Lung (tissue), 12 donors: ENCODE data around the gene PGS1. TPM values are rescaled to one million over a fixed set of nuclear protein-coding genes. Genes with fewer than 3 reads are reported as not detected.

Source experiments
- ATAC-seq: fragments of 200-7000 bp; cut with Tn5 transposase; one replicate; pipeline ENCODE4 v1.9.1; 2020; ENCODE audit warnings: moderate number of reproducible peaks; ENCODE audit not compliant: insufficient read depth, low FRiP score
- DNase-seq, 3 donors: peaks; one replicate each; pipeline ENCODE4 v3.0.0-alpha.2; 2013 to 2017
- H3K27ac ChIP-seq, 2 donors: one replicate each; pipeline ENCODE4 v1.5.1; 2013; ENCODE audit warnings: mild to moderate bottlenecking in 2 of 2, moderate library complexity in 2 of 2, control low read depth in 1 of 2, inconsistent platforms in 1 of 2, low read depth in 1 of 2, low read length in 1 of 2
- H3K27me3 ChIP-seq, 3 donors: one replicate each; pipeline ENCODE4 v1.5.1; 2013; ENCODE audit warnings: low read length in 2 of 3; ENCODE audit not compliant: control insufficient read depth in 3 of 3, insufficient read depth in 3 of 3
- H3K36me3 ChIP-seq, 4 donors: one replicate each; pipeline ENCODE4 v1.5.1; 2013; ENCODE audit warnings: low read length in 4 of 4, mild to moderate bottlenecking in 1 of 4, moderate library complexity in 1 of 4; ENCODE audit not compliant: control insufficient read depth in 4 of 4, insufficient read depth in 4 of 4
- H3K4me1 ChIP-seq, 5 donors: one replicate each; pipeline ENCODE4 v1.5.1; 2013; ENCODE audit warnings: low read length in 5 of 5, mild to moderate bottlenecking in 2 of 5, moderate library complexity in 1 of 5; ENCODE audit not compliant: control insufficient read depth in 5 of 5, insufficient read depth in 5 of 5
- H3K4me3 ChIP-seq: one replicate; pipeline ENCODE4 v1.5.1; 2013; ENCODE audit warnings: mild to moderate bottlenecking, control low read depth, moderate library complexity
- H3K9ac ChIP-seq, 2 donors: one replicate each; pipeline ENCODE4 v1.5.1; 2013; ENCODE audit warnings: low read length in 2 of 2, control low read depth in 1 of 2; ENCODE audit not compliant: insufficient read depth in 1 of 2
- H3K9me3 ChIP-seq, 4 donors: one replicate each; pipeline ENCODE4 v1.5.1; 2013; ENCODE audit warnings: low read length in 3 of 4, mild to moderate bottlenecking in 1 of 4, moderate library complexity in 1 of 4; ENCODE audit not compliant: control insufficient read depth in 4 of 4, insufficient read depth in 3 of 4
- WGBS, 2 donors: extraction: QIAGEN DNeasy Blood & Tissue Kit; methylation state at CpG; one replicate each; pipeline ENCODE4 v1.1.7; 2013; 5-methylcytosine and 5-hydroxymethylcytosine counted together
- polyA plus RNA-seq, 2 donors: library from polyadenylated mRNA; stranded (reverse); fragments of 200-250 nt; gene quantifications; one replicate each; pipeline ENCODE4 v1.2.1, GENCODE V29; 2013
- total RNA-seq, 2 donors: library from RNA; depleted of rRNA in 1 of 2; stranded (reverse); fragments of >200 nt in 1 of 2; gene quantifications; one replicate each; pipeline ENCODE4 v1.2.1, GENCODE V29; 2014 to 2021
- TF ChIP-seq, protein P1 (sequence below): IDR thresholded peaks from 2 replicates; pipeline ENCODE4 v1.5.1; 2012; ENCODE audit warnings: mild to moderate bottlenecking; ENCODE audit errors: control extremely low read depth, extremely low read depth
- donor health status: control.
- donor health status: control.
- donor health status: Bipolar disorder and iron deficiency.
- donor health status: healthy.
- donor health status: DM: yes; HTN: yes; CAD: no.

Gene PGS1
- total and polyA plus RNA-seq, 4 donors = 44.9 to 104 (median 94.3) TPM

DNA sequence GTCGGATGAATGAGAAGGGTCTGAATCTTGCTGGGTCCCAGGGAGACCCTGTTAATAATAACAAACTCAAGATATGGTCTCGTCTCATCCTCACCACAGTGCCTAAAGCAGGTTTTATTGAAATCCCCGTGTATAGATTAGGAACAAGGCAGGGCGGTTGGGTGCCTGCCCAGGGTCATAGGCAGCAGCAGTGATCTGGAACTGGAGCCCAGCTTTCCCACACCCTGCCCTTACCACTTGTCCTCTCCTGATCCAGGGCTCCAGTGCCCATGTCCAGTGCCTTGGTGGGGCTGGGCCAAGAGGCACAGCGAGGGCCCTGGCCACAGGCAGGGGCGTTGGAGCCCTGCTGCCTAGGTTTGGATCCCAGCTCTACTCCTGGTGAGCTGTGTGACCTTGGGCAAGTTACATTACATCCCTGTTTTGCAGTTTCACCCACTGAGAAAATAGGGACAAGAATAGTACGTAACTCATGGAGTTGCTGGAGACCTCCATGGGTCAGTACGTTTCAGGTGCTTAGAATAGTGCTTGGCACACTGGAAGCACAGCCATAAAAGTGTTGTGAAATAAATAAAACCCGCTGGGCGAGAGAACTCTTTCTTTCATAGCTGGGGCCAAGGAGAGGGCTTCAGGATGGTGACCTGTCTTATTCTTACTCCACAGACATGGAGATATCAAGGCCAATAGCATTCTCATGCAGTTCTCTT is 32.5 kb upstream of the PGS1 start:
- H3K9ac ChIP-seq = no peak overlapping the region
- WGBS, 2 donors = 78 to 84% methylated on average over 10 of the region's 10 CpGs
- peaks cover 4 to 44% (median 18%) of the 10 kb centered on the region in 5 donors for H3K4me1 ChIP-seq
- TF ChIP-seq, protein P1, sequence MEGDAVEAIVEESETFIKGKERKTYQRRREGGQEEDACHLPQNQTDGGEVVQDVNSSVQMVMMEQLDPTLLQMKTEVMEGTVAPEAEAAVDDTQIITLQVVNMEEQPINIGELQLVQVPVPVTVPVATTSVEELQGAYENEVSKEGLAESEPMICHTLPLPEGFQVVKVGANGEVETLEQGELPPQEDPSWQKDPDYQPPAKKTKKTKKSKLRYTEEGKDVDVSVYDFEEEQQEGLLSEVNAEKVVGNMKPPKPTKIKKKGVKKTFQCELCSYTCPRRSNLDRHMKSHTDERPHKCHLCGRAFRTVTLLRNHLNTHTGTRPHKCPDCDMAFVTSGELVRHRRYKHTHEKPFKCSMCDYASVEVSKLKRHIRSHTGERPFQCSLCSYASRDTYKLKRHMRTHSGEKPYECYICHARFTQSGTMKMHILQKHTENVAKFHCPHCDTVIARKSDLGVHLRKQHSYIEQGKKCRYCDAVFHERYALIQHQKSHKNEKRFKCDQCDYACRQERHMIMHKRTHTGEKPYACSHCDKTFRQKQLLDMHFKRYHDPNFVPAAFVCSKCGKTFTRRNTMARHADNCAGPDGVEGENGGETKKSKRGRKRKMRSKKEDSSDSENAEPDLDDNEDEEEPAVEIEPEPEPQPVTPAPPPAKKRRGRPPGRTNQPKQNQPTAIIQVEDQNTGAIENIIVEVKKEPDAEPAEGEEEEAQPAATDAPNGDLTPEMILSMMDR = no peak
- ATAC-seq (no peak), DNase-seq (no peak)
- H3K36me3 ChIP-seq = no peaks in the 10 kb centered on the region
- no peak overlapping the region for H3K4me3 ChIP-seq
- H3K27me3 ChIP-seq = no peaks in the 10 kb centered on the region
- H3K9me3 ChIP-seq = no peaks in the 10 kb centered on the region
- peak overlapping the region in 1 of 2 donors; percentile 71 for H3K27ac ChIP-seq

- Histone ChIP-seq H3K9me3 (no peaks in the 10 kb centered on the region), H3K27ac (no peak overlapping the region), H3K4me3 (no peak overlapping the region), H3K36me3 (no peaks in the 10 kb centered on the region), H3K27me3 (no peaks in the 10 kb centered on the region), H3K4me1 (peaks cover 9 to 48% (median 18%) of the 10 kb centered on the region in 5 donors), H3K9ac (no peak overlapping the region)
- no peak for DNase-seq
- TF ChIP-seq, protein P1 = no peak
- no peak for ATAC-seq
- 92 to 95% methylated on average over 13 of the region's 13 CpGs for WGBS, 2 donors
These were observed 31.7 kb upstream of the PGS1 start for GRCh38 chr17:78346605-78347250.

- H3K9ac ChIP-seq = no peak overlapping the region
- WGBS, 2 donors = 63 to 84% methylated on average over 3 of the region's 3 CpGs
- no peaks in the 10 kb centered on the region for H3K36me3 ChIP-seq
- H3K9me3 ChIP-seq = no peaks in the 10 kb centered on the region
- H3K4me1 ChIP-seq = peaks cover 16 to 49% (median 25%) of the 10 kb centered on the region in 5 donors
- DNase-seq (peak in 2 of 3 donors; percentile 50 to 64), ATAC-seq (no peak)
- TF ChIP-seq, protein P1 = no peak
- no peak overlapping the region for H3K27ac ChIP-seq
- no peaks in the 10 kb centered on the region for H3K27me3 ChIP-seq
- no peak overlapping the region for H3K4me3 ChIP-seq
These were observed 31.0 kb upstream of the PGS1 start for GRCh38 chr17:78347453-78347852.
